Upper lobe of left lung (tissue), 4 donors: ENCODE measurements around the gene LTBP2.

Source experiments
- EP300 ChIP-seq, 4 donors: sonication (generic); formaldehyde crosslinking; IDR thresholded peaks; one replicate each; pipeline ENCODE4 v1.5.1; 2017; ENCODE audit warnings: antibody characterized with exemption in 4 of 4, control low read depth in 2 of 4
- POLR2A ChIP-seq, 4 donors: fragments of 450-650 bp; IDR thresholded peaks; one replicate each; pipeline ENCODE4 v1.5.1; 2016 to 2017; ENCODE audit warnings: antibody characterized with exemption in 4 of 4, mild to moderate bottlenecking in 2 of 4
- POLR2AphosphoS5 ChIP-seq, 2 donors: sonication (generic); formaldehyde crosslinking; IDR thresholded peaks; one replicate each; pipeline ENCODE4 v1.5.1; 2017; ENCODE audit warnings: antibody characterized with exemption in 2 of 2
- TF ChIP-seq, protein P1 (sequence below), 6 experiments: fragments of 450-650 bp in 4 of 6; fragments of 200-600 bp in 2 of 6; sonication (generic) in 2 of 6; IDR thresholded peaks; one replicate each; pipeline ENCODE4 v1.5.1; 2016 to 2019; ENCODE audit warnings: antibody characterized with exemption in 6 of 6

DNA sequence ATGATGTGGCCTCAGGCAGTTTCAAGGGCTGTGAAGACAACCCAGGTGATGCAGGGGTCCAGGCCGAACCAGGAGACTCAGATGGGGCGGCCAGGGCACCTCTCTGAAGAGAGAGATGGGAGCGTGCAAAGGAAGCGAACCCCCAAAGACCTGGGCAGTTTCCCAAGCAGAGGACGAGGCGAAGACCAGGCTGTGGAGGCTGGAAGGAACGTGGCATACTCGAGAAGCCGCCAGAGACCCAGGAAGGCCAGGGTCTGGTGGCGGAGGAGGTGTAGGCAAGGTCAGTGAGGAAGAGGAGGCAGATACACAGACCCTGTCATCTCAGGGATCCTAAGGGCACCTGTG is 24.7 kb downstream of the LTBP2 start:
- TF ChIP-seq, protein P1, sequence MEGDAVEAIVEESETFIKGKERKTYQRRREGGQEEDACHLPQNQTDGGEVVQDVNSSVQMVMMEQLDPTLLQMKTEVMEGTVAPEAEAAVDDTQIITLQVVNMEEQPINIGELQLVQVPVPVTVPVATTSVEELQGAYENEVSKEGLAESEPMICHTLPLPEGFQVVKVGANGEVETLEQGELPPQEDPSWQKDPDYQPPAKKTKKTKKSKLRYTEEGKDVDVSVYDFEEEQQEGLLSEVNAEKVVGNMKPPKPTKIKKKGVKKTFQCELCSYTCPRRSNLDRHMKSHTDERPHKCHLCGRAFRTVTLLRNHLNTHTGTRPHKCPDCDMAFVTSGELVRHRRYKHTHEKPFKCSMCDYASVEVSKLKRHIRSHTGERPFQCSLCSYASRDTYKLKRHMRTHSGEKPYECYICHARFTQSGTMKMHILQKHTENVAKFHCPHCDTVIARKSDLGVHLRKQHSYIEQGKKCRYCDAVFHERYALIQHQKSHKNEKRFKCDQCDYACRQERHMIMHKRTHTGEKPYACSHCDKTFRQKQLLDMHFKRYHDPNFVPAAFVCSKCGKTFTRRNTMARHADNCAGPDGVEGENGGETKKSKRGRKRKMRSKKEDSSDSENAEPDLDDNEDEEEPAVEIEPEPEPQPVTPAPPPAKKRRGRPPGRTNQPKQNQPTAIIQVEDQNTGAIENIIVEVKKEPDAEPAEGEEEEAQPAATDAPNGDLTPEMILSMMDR (IDR thresholded peaks at IDR 0.05), result no peak
- TF ChIP-seq POLR2A (IDR thresholded peaks at IDR 0.05) (no peak), POLR2AphosphoS5 (IDR thresholded peaks at IDR 0.05) (no peak), EP300 (IDR thresholded peaks at IDR 0.05) (no peak)
